GM20000 (cell line): ENCODE results near the gene SYNE3.

Experiments used
- DNase-seq: peaks from one replicate; pipeline ENCODE4 v3.0.0; 2012; ENCODE audit warnings: low spot score
- TF ChIP-seq, protein P1 (sequence below): IDR thresholded peaks from 2 replicates; pipeline ENCODE4 v1.5.1; 2012; ENCODE audit warnings: mild to moderate bottlenecking, control low read depth; ENCODE audit errors: extremely low read depth, missing control alignments

The SYNE3 gene

DNA sequence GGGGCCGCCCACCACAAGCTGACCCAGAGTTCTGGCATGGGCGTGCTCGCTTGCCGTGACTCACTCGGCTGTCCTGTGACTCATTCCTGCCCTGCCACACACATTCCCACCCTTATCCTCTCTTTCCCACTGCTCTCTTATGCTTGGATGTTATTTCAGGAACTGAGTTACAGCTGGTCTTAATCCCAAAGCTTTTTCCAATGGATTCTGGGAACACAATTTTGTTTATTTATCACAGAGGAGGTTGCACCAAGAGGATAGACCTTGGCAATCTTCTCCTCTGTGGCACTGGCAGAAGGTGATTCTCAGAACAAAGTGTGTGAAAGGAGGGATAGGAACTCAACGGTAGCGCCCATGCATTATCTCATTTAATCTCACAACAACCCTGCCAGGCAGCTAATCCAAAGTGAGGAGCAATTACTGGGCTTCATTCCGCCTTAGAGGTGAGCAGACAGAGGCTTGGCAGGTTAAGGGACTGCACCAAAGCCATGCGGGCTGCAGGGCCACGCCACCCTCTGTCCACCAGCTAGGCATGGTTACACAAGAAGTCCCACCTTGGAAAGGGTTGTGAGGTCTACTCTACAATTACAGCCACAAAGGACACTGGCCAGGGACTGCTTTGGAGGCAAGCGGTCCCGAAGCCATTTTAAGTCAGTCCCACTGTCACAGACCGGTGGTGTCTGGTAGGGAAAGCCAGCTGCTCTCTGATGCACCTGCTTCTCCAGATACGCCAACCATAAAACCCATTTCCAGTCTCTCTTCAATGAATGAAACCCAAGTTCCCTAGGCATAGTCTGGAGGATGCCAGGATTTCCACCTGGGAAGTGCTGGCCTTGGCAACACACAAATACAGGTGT lies 32.9 kb downstream of the SYNE3 start:
- DNase-seq = no peak

DNA sequence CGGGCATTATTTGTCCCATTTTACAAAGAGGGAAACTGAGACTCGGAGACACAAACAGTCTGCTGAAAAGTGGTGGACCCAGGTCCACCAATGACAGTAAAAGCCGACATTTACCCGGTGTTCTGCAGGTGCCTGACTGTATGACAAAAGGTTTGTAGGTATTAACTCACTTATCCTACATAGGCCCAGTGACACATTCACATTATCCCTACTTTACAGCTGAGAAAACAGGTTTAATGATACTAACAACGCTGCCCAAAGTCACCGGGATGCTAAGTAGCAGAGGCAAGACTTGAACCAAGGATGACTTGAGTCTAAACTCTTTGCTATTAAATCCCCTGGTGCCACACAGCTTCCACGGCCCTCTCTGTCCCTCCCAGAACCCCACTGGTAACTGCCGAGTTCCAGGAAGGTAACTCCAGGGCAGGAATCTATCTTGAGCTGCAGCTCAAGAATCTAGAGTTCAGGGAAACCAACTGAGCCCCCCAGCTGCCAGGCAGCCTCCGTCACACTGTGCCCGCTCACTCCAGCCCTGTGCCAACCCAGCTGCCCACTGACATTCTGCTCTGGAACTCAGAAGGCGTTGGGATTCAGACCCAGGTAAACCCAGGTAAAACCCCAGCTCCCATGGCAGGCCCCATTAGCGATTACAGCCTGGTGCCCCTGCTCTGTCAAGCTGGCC lies 33.7 kb downstream of the SYNE3 start:
- no peak for DNase-seq
- TF ChIP-seq, protein P1, sequence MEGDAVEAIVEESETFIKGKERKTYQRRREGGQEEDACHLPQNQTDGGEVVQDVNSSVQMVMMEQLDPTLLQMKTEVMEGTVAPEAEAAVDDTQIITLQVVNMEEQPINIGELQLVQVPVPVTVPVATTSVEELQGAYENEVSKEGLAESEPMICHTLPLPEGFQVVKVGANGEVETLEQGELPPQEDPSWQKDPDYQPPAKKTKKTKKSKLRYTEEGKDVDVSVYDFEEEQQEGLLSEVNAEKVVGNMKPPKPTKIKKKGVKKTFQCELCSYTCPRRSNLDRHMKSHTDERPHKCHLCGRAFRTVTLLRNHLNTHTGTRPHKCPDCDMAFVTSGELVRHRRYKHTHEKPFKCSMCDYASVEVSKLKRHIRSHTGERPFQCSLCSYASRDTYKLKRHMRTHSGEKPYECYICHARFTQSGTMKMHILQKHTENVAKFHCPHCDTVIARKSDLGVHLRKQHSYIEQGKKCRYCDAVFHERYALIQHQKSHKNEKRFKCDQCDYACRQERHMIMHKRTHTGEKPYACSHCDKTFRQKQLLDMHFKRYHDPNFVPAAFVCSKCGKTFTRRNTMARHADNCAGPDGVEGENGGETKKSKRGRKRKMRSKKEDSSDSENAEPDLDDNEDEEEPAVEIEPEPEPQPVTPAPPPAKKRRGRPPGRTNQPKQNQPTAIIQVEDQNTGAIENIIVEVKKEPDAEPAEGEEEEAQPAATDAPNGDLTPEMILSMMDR = no peak

More for the DNA sequence above, 32.9 kb downstream of the SYNE3 start:
- TF ChIP-seq, protein P1 = no peak

DNA sequence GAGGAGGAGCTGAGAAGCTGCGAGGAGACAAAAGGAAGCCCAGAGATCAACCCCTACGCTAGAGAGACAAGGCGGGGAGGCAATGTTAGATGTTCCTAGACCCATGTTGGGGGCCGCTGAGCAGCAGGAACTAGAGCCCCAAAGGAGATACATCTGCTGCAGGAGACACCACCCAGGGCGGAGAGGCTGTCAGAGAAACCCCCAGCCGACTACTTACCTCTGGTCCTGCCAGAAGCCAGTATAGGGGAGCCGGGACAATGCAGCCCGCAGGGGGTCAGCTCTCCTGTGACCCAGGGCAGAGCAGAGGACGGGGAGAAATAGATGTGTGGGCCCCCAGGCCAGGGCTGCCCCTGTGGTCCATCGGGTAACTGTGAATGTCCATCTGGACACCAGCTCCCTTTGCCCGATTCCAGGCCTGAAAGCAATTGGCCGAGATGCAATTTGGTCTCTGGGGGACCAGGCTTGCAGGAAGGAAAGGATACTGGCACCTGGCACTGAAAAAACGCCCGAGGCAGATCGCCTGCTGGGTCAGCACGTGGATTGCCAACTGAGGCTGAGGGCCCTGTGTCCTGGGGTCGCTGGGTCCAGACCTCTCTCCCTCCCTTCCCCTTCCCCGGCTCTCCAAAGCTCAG lies 34.9 kb downstream of the SYNE3 start:
- TF ChIP-seq, protein P1 = no peak
- DNase-seq = no peak

DNA sequence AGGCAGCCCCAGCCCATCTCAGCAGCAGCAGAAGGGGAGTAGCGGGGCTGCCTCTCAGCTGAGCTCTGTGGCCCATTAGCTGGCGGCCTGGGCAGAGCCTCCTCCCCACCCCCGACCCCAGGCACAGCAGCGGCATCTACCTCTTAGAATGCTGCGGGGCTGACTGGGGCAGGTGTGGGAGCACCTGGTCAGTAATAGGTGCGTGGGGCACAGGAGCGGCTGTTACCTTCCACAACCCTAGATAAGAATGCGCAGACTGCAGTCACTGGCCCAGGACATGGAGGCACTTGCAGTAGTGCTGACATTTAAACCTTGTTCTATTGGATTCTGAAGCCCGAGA lies 35.6 kb downstream of the SYNE3 start:
- no peak for DNase-seq
- TF ChIP-seq, protein P1 = no peak

DNA sequence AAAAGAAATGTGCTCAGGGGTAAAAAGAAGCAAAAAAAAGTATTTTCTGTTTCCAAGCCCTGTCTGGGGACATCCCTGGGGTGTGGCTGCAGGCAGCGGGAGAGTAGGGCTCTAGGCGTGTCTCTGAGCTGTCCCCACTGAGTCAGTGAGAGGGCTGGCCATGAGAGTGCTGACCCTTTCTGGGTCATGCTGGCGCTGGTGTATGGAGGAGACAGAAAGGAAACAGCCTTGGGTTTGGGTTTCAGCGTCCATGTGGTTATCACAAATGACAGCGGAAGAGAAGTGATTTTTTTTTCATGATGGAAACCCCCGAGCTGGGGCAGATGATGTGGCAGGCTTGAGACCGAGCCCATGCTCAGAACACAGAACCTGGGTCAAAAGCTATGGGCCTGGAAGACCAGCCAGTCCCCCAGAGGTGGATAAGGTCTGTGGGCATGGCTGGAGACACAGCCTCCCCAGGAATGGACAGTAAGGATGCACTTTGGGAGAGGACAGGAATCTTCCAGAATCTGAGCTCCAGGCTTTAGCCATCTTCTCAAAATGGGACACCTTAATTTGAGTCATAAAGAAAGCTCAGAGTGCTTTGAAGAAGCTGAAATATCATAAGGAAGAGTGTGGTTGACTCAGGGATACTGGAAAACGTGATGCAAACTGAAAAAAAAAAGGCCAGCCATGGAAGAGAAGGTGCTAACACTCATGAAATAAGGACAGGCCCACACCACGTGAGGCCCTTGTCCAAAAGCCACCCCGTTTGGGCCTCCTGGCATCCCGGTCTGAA lies 36.2 kb downstream of the SYNE3 start:
- DNase-seq = no peak
- TF ChIP-seq, protein P1 = no peak

DNA sequence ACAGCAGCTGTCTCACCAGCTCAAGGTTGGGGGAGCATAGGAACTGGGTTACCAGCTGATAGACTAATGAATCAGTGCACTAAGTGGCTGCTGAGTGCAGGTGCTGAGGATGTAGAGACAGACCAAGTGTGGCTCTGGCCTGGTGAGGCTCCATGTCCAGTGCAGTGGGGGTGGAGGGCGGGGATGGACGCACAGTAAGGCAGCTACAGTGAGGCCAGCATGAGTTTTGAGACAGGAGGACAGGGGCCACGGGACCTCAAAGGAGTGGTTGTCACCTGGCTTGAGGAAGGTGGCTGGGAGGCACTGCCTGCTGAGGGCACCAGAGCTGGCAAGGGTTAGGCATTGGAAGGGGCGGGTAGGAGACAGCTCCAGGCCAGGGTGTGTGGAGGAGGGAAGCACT lies 37.0 kb downstream of the SYNE3 start:
- TF ChIP-seq, protein P1 = no peak

More for the DNA sequence above, 37.0 kb downstream of the SYNE3 start:
- no peak for DNase-seq
